Endothelial cell of umbilical vein (primary cell): ENCODE measurements around the gene MACROD2.

Experiments used
- CTCF ChIP-seq, 2 donors: IDR thresholded peaks; 1 replicate in 1 of 2; 2 replicates in 1 of 2; pipeline ENCODE4 v1.5.1; 2011; ENCODE audit warnings: low read length in 2 of 2, mild to moderate bottlenecking in 2 of 2, moderate library complexity in 2 of 2, control low read depth in 1 of 2, inconsistent platforms in 1 of 2, low read depth in 1 of 2; ENCODE audit not compliant: insufficient read depth in 1 of 2; ENCODE audit errors: extremely low read depth in 1 of 2
- FOS ChIP-seq: IDR thresholded peaks from 2 replicates; pipeline ENCODE4 v1.6.1; 2011; ENCODE audit warnings: mild to moderate bottlenecking, low read length, moderate library complexity, borderline replicate concordance; ENCODE audit not compliant: insufficient read depth
- POLR2A ChIP-seq: IDR thresholded peaks from 2 replicates; pipeline ENCODE4 v1.6.1; 2012; ENCODE audit warnings: low read depth, mild to moderate bottlenecking, control low read depth, low read length

DNA sequence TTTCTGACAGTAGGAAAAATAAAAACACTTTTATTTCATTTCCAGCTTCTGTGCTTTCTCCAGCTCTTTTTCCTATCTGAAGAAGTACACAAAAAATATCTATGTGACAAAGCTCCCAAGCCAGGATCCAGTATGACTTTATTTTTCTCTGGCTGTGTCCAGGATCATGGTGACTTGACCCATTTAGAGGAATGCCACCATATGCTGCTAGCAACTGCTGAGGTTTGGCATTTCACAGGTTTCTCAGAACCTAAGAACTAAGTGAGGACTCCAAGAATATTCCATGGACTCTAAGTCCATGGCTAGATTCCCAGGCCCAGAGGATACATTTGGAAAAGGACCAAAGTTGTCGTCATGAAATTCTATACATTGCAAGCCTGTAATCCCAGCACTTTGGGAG lies 1218.7 kb downstream of the MACROD2 start:
- TF ChIP-seq CTCF (IDR thresholded peaks at IDR 0.05; ENCODE audit: extremely low read depth in 1 of 2, insufficient read depth in 1 of 2, low read depth in 1 of 2, low read length in 2 of 2) (no peak), POLR2A (no peak), FOS (no peak)
